GM18907 (cell line): ENCODE measurements around the gene DNAJC17.
A peak's percentile ranks its signal among the peaks of the same experiment; 100 is the strongest.

ENCODE experiments used
- ATAC-seq: cut with Tn5 transposase; IDR thresholded peaks from one replicate; pipeline ENCODE4 v1.9.1; 2021; ENCODE audit warnings: mild to moderate bottlenecking, moderate library complexity; ENCODE audit not compliant: unreplicated experiment

The DNAJC17 gene

GRCh38 chr15:40807028-40807887, at the start of gene DNAJC17, which contains the start of gene ZFYVE19:
Gene DNAJC17, minus strand, starts transcription at chr15:40807473. Its CDS starts 27 bp downstream, at chr15:40807446.
Gene ZFYVE19, plus strand, starts transcription at chr15:40807089. Its CDS starts 501 bp downstream, at chr15:40807590.
- peak; percentile 93 for ATAC-seq

DNA sequence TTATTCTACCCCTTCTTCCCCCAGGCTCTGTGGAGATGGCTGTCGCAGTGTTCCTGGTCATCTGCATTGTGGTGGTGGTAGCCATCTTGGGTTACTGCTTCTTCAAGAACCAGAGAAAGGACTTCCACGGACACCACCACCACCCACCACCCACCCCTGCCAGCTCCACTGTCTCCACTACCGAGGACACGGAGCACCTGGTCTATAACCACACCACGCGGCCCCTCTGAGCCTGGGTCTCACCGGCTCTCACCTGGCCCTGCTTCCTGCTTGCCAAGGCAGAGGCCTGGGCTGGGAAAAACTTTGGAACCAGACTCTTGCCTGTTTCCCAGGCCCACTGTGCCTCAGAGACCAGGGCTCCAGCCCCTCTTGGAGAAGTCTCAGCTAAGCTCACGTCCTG, 49.5 kb upstream of the DNAJC17 start:
- ATAC-seq: no peak

GRCh38 chr15:40855706-40856234, 48.5 kb upstream of the DNAJC17 start:
- ATAC-seq: no peak

- ATAC-seq: no peak
Observed at GRCh38 chr15:40854161-40854560, 46.9 kb upstream of the DNAJC17 start.

GRCh38 chr15:40853241-40853890, 46.1 kb upstream of the DNAJC17 start:
- ATAC-seq: no peak

- ATAC-seq: no peak
Observed at GRCh38 chr15:40852529-40852928, 45.3 kb upstream of the DNAJC17 start.

DNA sequence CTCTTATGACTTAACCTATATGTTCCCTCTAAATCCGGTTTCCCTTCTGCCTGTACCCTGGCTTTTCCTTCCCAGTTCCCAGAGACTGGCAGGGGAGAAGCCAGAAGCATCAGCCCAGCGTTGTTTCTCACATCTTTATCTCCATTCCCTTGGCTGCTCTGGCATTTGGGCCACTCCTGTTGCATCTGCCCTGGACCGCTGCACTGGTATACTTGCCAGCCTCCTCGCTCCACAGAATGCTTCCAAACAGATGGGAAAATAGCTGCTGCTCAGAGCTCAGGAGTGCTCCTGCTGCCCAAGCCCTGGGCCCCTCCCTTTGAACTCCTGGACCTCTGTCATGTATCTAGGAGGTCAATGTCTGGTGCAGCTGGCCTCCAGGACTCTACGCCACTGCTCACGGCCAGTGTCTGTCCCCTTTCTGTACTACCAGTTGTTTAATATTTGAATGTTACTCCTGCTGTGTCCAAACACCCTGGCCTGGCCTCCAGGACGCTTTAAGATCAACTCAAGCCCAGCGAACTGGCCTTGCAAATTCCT, 43.4 kb upstream of the DNAJC17 start:
- no peak for ATAC-seq

GRCh38 chr15:40847223-40847961, 40.1 kb upstream of the DNAJC17 start:
- peak; percentile 51 for ATAC-seq

- peak; percentile 31 for ATAC-seq
Observed at GRCh38 chr15:40846841-40847222, 39.6 kb upstream of the DNAJC17 start.

DNA sequence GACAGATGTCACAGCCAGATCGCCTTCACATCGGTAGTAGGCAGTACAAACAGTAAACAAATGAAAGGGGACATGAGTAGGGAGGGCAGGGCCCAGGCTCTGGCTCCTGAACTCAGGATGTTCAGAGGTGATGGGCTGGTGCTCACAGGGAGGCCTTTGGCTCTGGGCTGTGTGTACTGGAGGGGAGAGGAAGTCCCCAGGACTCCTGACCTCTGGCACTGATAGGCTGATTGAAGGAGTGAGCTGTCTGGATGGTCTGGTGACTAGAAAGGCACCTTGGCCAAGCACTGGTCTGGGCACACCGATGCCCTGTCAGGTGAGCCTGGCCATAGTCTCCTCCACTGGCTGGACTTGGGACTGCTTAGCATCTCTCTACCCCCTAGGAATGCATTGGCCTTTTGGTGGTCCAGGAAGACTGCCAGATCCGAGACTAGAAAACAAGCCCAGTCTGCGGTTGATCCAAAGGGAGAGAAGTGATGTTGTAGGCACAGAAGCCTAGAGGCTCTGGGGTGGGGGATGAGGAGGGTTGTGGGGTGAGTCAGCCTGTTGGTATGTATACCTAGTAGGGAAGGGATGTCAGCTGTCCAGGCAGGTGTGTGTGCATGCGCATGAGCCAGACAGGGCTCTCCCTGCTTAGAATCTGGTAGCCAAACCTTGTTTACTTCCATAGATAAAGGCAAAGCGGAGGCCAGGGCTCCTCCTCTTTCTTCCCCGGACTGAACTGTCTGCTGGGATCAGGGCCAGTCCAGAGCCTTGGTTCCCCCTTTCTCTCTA, 38.4 kb upstream of the DNAJC17 start:
- no peak for ATAC-seq

GRCh38 chr15:40845036-40845435, 37.8 kb upstream of the DNAJC17 start:
- no peak for ATAC-seq

DNA sequence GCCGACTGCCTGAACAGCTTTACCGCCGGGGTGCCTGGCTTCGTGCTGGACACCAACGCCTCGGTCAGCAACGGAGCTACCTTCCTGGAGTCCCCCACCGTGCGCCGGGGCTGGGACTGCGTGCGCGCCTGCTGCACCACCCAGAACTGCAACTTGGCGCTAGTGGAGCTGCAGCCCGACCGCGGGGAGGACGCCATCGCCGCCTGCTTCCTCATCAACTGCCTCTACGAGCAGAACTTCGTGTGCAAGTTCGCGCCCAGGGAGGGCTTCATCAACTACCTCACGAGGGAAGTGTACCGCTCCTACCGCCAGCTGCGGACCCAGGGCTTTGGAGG, 37.4 kb upstream of the DNAJC17 start:
- no peak for ATAC-seq

DNA sequence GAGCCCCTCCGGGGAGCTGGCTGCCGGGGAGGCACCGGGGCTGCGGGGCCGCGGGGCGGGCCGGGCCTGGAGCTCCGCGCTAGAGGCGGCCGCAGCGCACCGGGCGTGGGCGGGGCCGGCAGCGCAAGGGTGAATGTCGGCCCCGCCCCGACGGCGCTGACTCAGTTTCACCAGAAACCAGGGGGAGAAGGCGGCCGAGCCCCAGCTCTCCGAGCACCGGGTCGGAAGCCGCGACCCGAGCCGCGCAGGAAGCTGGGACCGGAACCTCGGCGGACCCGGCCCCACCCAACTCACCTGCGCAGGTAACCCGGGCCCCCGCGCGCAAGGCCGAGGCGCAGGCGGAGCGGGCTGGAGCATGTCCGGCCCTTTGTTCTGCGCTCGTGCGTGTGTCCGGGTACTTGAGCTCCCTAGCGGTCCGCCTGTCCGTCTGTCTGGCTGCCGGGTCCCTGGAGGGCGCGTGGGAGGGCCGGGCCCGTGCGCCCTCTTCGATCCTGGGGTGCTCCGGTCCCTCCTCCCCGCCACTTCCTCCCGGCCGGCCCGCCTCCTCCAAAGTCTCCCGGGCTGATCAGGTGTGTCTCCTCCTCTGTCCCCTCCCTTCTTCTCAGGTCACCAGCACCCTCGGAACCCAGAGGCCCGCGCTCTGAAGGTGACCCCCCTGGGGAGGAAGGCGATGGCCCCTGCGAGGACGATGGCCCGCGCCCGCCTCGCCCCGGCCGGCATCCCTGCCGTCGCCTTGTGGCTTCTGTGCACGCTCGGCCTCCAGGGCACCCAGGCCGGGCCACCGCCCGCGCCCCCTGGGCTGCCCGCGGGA, 36.8 kb upstream of the DNAJC17 start, which contains the start of gene SPINT1:
Gene SPINT1 (plus strand): TSS at position 164 of the 811 bp plus-strand sequence. CDS start 507 bp downstream, at position 671.
- no peak for ATAC-seq

DNA sequence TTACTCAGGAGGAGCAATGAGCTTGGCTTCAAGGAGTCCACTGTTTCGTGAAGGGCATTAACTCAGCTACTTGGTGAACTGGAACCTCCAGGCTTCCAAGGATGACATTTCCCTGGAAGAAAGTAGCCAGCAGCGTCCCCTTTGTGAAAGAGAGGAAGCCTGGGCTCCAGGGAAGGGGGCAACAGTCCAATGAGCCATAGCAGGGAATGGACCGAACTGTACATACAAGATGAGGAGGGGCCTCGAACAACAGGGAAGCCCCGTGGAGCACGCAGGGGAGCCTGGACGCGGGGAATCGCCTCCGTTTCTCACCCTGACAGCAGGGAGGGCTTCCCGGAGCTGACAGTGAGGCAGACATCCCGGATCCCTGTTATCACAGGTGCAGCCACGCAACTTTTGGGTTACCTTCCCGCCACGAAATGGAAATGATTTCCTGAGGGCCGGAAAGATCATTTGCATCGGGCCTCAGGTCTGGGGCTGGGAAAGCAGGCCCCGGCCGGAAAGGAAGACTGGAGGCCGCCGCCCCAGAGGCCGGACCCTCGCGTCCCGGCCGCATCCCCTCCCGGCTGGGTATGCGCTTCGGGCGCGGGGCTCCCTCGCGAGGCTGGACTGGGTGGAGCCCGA, 36.1 kb upstream of the DNAJC17 start:
- no peak for ATAC-seq

DNA sequence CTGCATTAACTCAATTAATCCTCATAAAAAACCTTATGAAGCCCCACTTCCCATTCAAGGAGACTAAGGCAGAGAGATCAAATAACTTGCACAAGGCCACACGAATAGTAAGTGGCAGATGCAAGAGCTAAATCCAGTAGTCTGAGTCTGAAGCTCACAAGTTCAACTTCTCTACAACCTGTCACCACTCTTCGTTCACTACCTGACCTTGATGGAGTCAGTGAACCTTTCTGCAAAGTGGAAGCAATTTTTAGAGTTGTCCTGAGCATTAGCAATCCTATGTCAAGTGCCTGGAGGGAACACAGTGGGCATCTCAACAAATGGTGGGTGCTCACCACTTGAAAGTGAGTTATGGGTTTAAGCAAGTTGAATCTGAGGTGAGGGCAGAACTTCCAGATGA, 34.5 kb upstream of the DNAJC17 start:
- ATAC-seq: no peak

- ATAC-seq: no peak
Observed at GRCh38 chr15:40838756-40839155, 31.5 kb upstream of the DNAJC17 start.

- no peak for ATAC-seq
Observed at GRCh38 chr15:40836020-40836419, 28.7 kb upstream of the DNAJC17 start.

GRCh38 chr15:40832903-40833302, 25.6 kb upstream of the DNAJC17 start:
- no peak for ATAC-seq

GRCh38 chr15:40831861-40832260, 24.6 kb upstream of the DNAJC17 start:
- ATAC-seq: no peak
